Iris pigment epithelial cell (primary cell): Measurements from ENCODE around the gene C22orf23.
"Not testable (repeated sequence)": the region's sequence is repeated elsewhere in the genome, so short reads cannot be mapped to it uniquely, and the experiment has no call there.

Experiments used
- DNase-seq: peaks from one replicate; pipeline ENCODE4 v3.0.0-alpha.2; 2011; ENCODE audit warnings: low read depth

The C22orf23 gene

GRCh38 chr22:37982151-37982785 lies 28.9 kb upstream of the C22orf23 start:
- no peak for DNase-seq

DNA sequence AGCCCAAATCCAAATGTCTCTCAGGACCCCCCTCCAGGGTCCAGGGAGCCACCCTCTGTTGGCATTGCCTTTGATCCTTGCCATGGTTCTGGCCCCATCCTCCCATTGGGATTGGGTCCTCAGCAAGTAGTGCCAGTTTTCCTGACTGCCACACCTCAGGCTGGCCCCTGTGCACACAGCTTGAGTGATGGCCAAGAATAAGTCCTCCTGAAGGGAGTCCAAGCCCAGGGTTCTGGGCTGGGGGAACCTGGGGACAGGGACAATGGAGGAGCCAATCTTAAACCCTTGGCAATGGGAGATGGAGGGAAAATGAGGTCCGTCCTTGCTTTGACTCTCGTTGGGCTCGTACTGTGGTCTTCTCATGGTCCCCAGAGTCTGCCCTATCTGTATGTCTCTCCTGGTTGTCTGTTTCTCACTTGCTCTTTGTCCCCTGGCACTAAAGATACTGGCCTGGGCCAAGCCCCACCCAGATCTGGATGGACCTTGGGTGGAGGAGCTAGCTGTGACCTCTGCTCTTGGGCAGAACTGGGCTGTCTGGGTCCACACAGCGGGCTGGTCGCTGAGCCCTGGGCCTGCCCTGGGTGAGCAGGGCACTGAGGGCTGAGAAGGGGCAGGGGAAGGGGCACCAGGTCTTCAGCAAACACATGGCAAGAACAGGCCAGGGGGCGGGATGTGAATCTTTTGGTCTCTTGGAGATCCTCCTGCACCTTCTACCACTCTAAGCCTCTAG lies 28.0 kb upstream of the C22orf23 start:
- DNase-seq: no peak

GRCh38 chr22:37979782-37980181 lies 26.4 kb upstream of the C22orf23 start:
- no peak for DNase-seq

- DNase-seq: no peak
Observed at GRCh38 chr22:37976547-37976946, 23.1 kb upstream of the C22orf23 start.

GRCh38 chr22:37976022-37976421 lies 22.6 kb upstream of the C22orf23 start:
- DNase-seq: not testable (repeated sequence)

- no peak for DNase-seq
Observed at GRCh38 chr22:37975153-37975552, 21.8 kb upstream of the C22orf23 start.

DNA sequence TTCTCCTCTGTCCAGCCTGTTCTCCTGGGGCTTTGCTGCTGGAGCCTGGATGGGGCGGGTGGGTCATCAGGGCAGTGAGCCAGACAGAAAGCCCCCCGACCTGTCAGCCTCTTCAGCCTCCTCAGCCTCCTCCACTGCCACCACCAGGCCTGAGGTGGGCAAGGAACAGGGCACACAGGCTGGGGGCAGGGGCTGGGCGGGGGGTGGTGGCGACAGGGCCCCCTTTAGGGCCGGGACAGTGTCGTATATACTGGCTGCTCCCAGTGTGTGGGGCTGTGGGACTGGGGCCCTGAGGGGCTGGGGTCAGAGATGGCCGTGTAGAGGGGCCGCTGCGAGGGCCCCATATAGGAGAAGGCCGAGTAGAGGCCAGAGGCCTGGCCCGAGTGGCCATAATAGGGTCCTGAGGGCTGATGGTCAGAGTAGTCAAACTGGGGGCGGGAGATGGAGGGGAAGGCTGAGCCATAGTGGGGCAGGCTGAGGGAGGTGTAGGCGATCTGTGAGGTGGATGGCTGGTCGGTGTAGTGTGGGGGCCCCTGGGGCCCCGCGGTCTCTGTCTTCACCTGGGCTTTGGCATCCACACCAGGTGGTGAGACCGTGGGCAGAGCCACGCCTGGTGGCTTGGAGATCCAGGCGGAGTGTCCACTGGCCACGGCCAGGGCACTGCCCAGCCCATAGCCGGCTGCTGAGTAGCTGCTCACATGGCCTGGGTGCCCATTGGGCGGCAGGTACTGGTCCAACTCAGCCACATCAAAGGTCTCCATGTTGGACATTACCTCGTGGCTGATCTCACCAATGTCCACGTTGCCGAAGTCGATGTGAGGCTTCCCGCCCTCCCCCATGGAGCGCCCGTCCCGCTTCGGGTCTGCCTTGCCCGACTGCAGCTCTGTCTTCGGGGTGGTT lies 20.1 kb upstream of the C22orf23 start:
- DNase-seq: no peak

GRCh38 chr22:37972527-37972926 lies 19.1 kb upstream of the C22orf23 start:
- DNase-seq: no peak

DNA sequence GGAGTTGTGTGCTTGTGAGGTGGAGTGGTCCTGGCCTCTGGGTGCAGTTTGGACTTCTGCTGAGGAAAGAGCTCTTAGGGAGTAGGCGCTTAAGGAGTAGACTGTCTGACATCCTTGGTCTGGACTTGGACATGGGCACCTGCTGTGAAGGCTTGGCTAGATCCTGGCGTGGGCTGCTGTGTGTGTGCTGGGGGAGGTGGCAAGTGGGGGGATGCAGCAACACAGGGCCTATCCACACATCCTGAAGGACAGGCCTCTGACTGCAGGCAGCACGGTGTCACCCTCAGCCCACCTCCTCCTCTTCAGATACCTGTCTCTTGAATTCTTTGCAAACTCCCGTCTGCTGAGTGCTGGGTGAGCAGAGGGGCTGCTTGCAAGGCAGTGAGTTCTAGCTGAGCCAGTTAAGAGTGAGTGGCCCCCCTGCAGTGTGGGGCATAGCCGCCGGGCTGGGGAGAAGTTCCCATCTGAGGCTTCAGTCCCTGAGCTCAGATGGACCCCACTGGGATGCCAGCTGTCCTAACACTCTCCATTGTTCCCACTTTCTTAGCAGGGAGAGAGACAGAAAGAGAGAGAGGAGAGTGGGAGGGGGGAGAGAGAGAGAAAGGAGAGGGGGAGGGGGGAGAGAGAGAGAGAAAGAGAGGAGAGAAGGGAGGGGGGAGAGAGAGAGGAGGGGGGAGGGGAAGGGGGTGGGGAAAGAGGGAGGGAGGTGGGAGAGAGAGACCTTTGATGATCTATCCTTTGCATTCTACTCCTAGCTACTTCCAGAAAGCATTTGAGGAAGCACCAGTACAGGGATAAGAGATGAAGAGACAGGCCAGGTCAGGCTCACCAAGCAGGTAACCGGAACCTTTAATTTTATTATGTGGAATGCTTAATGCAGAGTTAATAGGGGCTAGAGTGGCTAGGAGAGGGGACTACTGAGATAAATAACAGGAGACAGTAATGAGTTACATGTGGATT lies 18.4 kb upstream of the C22orf23 start:
- no peak for DNase-seq

- no peak for DNase-seq
Observed at GRCh38 chr22:37970864-37971263, 17.5 kb upstream of the C22orf23 start.

GRCh38 chr22:37968452-37969251 lies 15.3 kb upstream of the C22orf23 start:
- DNase-seq: no peak

- no peak for DNase-seq
Observed at GRCh38 chr22:37967637-37968451, 14.4 kb upstream of the C22orf23 start.

GRCh38 chr22:37967147-37967546 lies 13.7 kb upstream of the C22orf23 start:
- no peak for DNase-seq

DNA sequence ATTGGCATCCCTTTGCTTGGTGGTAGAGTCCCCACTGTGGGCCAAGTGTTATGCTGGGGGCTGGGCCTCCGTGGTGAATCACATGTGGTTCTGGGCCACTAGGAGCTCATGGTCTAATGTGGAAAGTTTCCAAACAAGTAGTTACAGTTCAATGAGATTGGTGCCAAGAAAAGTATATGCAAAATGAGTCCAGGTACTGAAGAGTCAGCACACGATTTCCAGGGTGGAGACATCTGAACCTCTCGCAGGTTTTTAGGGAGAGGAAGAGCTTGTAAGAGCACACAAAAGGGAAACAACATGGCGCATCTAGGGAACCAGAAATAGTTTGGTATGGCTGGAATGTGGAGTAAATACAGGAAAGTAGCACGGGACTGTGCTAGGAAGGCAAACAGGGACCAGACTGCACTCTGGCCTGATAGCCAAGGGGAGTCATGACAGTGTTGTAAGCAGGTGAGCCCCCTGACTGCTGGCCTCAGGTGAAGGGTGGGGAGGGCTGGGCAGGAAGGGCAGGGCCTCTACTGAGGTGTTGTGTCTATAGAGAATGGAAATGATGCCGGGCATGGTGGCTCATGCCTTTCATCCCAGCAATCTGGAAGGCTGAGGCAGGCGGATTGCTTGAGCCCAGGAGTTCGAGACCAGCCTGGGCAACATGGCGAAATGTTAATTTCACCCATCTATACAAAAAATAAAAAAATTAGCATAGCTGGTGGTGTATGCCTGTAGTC lies 12.7 kb upstream of the C22orf23 start:
- peak; percentile 51 for DNase-seq

- no peak for DNase-seq
Observed at GRCh38 chr22:37961062-37961461, 7.7 kb upstream of the C22orf23 start.

- no peak for DNase-seq
Observed at GRCh38 chr22:37959231-37959825, 5.9 kb upstream of the C22orf23 start.

- DNase-seq: no peak
Observed at GRCh38 chr22:37957232-37957631, 3.8 kb upstream of the C22orf23 start.

DNA sequence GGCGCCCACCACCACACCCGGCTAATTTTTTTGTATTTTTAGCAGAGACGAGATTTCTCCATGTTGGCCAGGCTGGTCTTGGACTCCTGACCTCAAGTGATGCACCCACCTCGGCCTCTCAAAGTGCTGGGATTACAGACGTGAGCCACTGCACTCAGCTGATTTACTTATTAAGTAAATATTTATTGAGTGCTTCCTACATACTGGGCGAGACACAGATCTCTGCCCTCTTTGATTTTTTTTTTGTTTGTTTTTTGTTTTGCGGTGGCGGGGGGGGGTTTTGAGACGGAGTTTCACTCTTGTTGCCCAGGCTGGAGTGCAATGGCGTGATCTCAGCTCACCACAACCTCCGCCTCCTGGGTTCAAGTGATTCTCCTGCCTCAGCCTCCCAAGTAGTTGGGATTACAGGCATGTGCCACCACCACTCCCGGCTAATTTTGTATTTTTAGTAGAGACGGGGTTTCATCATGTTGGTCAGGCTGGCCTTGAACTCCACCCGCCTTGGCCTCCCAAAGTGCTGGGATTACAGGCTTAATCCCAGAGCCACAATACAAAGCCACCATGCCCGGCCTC lies 2.5 kb upstream of the C22orf23 start:
- not testable (repeated sequence) for DNase-seq
